HEK293T (cell line): ENCODE measurements around the gene CRYBB3.

ENCODE experiments used
- ARNT ChIP-seq: fragments of 450-650 bp; IDR thresholded peaks from 2 replicates; pipeline ENCODE4 v1.6.1; 2017; ENCODE audit warnings: mild to moderate bottlenecking
- BHLHE40 ChIP-seq: fragments of 450-650 bp; IDR thresholded peaks from 2 replicates; pipeline ENCODE4 v1.6.1; 2016; ENCODE audit warnings: mild to moderate bottlenecking, moderate library complexity, borderline replicate concordance
- ELF4 ChIP-seq: fragments of 450-650 bp; IDR thresholded peaks from 2 replicates; pipeline ENCODE4 v1.6.1; 2017; ENCODE audit warnings: antibody characterized with exemption
- FOXK2 ChIP-seq: fragments of 450-650 bp; IDR thresholded peaks from 2 replicates; pipeline ENCODE4 v1.6.1; 2016; ENCODE audit warnings: mild to moderate bottlenecking
- FOXM1 ChIP-seq: fragments of 450-650 bp; IDR thresholded peaks from 2 replicates; pipeline ENCODE4 v1.6.1; 2017; ENCODE audit warnings: mild to moderate bottlenecking, borderline replicate concordance
- HDGF ChIP-seq: fragments of 450-650 bp; IDR thresholded peaks from 2 replicates; pipeline ENCODE4 v1.6.1; 2017; ENCODE audit warnings: antibody characterized with exemption, borderline replicate concordance
- NFRKB ChIP-seq: fragments of 450-650 bp; IDR thresholded peaks from 2 replicates; pipeline ENCODE4 v1.6.1; 2016; ENCODE audit warnings: mild to moderate bottlenecking, moderate library complexity
- SP1 ChIP-seq: fragments of 450-650 bp; IDR thresholded peaks from 2 replicates; pipeline ENCODE4 v1.6.1; 2017
- SUZ12 ChIP-seq: fragments of 450-650 bp; IDR thresholded peaks from 2 replicates; pipeline ENCODE4 v1.6.1; 2016; ENCODE audit warnings: mild to moderate bottlenecking
- TF ChIP-seq, protein P1 (sequence below): fragments of 450-650 bp; IDR thresholded peaks from 2 replicates; pipeline ENCODE4 v1.6.1; 2016

DNA sequence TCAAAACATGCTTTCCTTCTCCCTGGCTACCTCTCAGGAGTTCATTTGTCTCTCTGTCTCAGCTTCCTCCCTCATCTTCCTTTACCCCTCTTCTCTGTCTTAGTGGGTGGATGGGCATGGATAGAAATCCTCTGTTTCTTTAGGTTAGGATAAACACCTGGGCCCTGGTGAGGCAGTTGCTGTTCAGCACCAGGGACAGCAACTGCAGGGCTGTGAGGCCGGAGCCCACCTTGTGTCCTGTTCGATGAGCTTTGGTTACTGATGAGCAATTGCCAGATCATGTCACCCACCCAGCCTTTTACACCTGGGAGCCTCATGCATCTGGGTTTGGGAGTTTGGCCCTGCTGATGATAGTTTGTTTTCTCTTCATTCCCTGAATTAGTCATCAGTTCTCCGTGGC is 6.1 kb upstream of the CRYBB3 start:
- TF ChIP-seq FOXK2 (no peak), NFRKB (no peak), FOXM1 (no peak), ARNT (no peak), SUZ12 (no peak), ELF4 (no peak), HDGF (no peak), BHLHE40 (no peak), SP1 (no peak)
- TF ChIP-seq, protein P1, sequence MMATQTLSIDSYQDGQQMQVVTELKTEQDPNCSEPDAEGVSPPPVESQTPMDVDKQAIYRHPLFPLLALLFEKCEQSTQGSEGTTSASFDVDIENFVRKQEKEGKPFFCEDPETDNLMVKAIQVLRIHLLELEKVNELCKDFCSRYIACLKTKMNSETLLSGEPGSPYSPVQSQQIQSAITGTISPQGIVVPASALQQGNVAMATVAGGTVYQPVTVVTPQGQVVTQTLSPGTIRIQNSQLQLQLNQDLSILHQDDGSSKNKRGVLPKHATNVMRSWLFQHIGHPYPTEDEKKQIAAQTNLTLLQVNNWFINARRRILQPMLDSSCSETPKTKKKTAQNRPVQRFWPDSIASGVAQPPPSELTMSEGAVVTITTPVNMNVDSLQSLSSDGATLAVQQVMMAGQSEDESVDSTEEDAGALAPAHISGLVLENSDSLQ: no peak
